HepG2 (cell line): Measurements from ENCODE around the gene ZBTB21. TPM values are rescaled to one million over a fixed set of nuclear protein-coding genes. Genes with fewer than 3 reads are reported as not detected.

Experiments used
- ATAC-seq: fragments of 200-7000 bp; cut with Tn5 transposase; 3 replicates; pipeline ENCODE4 v1.9.1; 2020; ENCODE audit warnings: mild to moderate bottlenecking, moderate library complexity
- BruUV-seq: library from RNA; stranded (reverse); fragments of 400-500 nt; replicated peaks from 2 replicates; lab custom pipeline; 2021; lab: Mats Ljungman, UMichigan
- CTCF ChIA-PET: fragments of 300-600 bp; formaldehyde crosslinking; extraction: SDS; loops from one replicate; lab custom pipeline; 2021; ENCODE audit warnings: low total read pairs, inconsistent platforms, low intra/inter-chr PET ratio; lab: Yijun Ruan, JAX
- POLR2A ChIA-PET: fragments of 350-600 bp; sonication (Branson Sonifier 250); formaldehyde crosslinking; loops from one replicate; lab custom pipeline; 2020; ENCODE audit warnings: antibody characterized with exemption, inconsistent platforms; lab: Yijun Ruan, JAX
- DNase-seq: peaks from one replicate; pipeline ENCODE4 v3.0.0-alpha.2; 2015; ENCODE audit warnings: low spot score
- FAIRE-seq: peaks from 3 replicates; lab custom pipeline; 2011; peaks lifted over from hg19 to GRCh38; lab: Jason Lieb, UNC
- H2AFZ ChIP-seq: one replicate; pipeline ENCODE4 v1.6.1; 2011; ENCODE audit warnings: low read length, inconsistent platforms
- H3K27ac ChIP-seq: fragments of 300-600 bp; 3 replicates; pipeline ENCODE4 v1.8.0; 2011; ENCODE audit warnings: mixed run types, mild to moderate bottlenecking, mixed read lengths, low read length, inconsistent platforms; ENCODE audit not compliant: insufficient read depth; ENCODE audit errors: extremely low read length
- H3K27me3 ChIP-seq, 2 experiments: fragments of 200-600 bp in 1 of 2; 2 replicates in 1 of 2; 3 replicates in 1 of 2; pipeline versions ENCODE4 v1.6.0 to v1.8.0; 2011; ENCODE audit warnings: low read length in 2 of 2, mild to moderate bottlenecking in 2 of 2, moderate library complexity in 2 of 2, inconsistent platforms in 1 of 2; ENCODE audit not compliant: insufficient read depth in 2 of 2, control insufficient read depth in 1 of 2
- H3K36me3 ChIP-seq, 2 experiments: fragments of 200-600 bp in 1 of 2; replicated peaks in 1 of 2; 2 replicates in 1 of 2; 3 replicates in 1 of 2; pipeline versions ENCODE4 v1.5.1 to v1.8.0; 2011; ENCODE audit warnings: low read length in 2 of 2, inconsistent platforms in 1 of 2; ENCODE audit not compliant: insufficient read depth in 2 of 2, control insufficient read depth in 1 of 2
- H3K4me1 ChIP-seq: 2 replicates; pipeline ENCODE4 v1.5.1; 2012; ENCODE audit warnings: low read length, inconsistent platforms; ENCODE audit not compliant: insufficient read depth
- H3K4me2 ChIP-seq: 2 replicates; pipeline ENCODE4 v1.6.0; 2011; ENCODE audit warnings: low read depth, low read length, inconsistent platforms
- H3K4me3 ChIP-seq, 3 experiments: fragments of 200-600 bp in 1 of 3; sonication (generic), shearing (Covaris generic) in 1 of 3; replicated peaks in 1 of 3; 2 replicates each; pipeline ENCODE4 v1.5.1; 2011 to 2016; ENCODE audit warnings: low read length in 3 of 3, inconsistent platforms in 2 of 3, low read depth in 2 of 3, mild to moderate bottlenecking in 2 of 3, control low read depth in 1 of 3, mixed read lengths in 1 of 3; ENCODE audit not compliant: insufficient read depth in 1 of 3
- H3K79me2 ChIP-seq: one replicate; pipeline ENCODE4 v1.6.1; 2011; ENCODE audit warnings: low read length, inconsistent platforms; ENCODE audit not compliant: insufficient read depth
- H3K9ac ChIP-seq: 2 replicates; pipeline ENCODE4 v1.6.0; 2011; ENCODE audit warnings: mild to moderate bottlenecking, low read depth, low read length, inconsistent platforms; ENCODE audit not compliant: insufficient read depth
- H3K9me3 ChIP-seq: 2 replicates; pipeline ENCODE4 v1.5.1; 2012; ENCODE audit warnings: mild to moderate bottlenecking, low read length
- H4K20me1 ChIP-seq: 2 replicates; pipeline ENCODE4 v1.6.0; 2011; ENCODE audit warnings: inconsistent platforms, mild to moderate bottlenecking, low read length, moderate library complexity; ENCODE audit not compliant: insufficient read depth
- EP300 ChIP-seq, 3 experiments: sonication (generic) in 1 of 3; formaldehyde crosslinking in 1 of 3; IDR thresholded peaks; 2 replicates each; pipeline versions ENCODE4 v1.5.1 to v1.6.1; 2011 to 2020; ENCODE audit warnings: low read depth in 2 of 3, low read length in 2 of 3, borderline replicate concordance in 1 of 3, improper control_type of control experiment in 1 of 3, mild to moderate bottlenecking in 1 of 3, missing genetic modification reagents in 1 of 3, moderate library complexity in 1 of 3
- HDAC2 ChIP-seq: sonication (generic); formaldehyde crosslinking; IDR thresholded peaks from 2 replicates; pipeline ENCODE4 v1.4.0; 2020; ENCODE audit warnings: missing genetic modification reagents
- HHEX ChIP-seq: IDR thresholded peaks from 2 replicates; pipeline ENCODE4 v1.6.1; 2016; ENCODE audit warnings: control low read depth
- IKZF4 ChIP-seq: sonication (generic); formaldehyde crosslinking; IDR thresholded peaks from 2 replicates; pipeline ENCODE4 v1.5.1; 2020; ENCODE audit warnings: borderline replicate concordance, mild to moderate bottlenecking, low read depth, missing genetic modification reagents; ENCODE audit errors: not compliant biosample characterization
- IRF2 ChIP-seq: IDR thresholded peaks from 2 replicates; pipeline ENCODE4 v1.6.1; 2018; ENCODE audit warnings: missing genetic modification reagents, missing compliant biosample characterization
- KDM3A ChIP-seq: IDR thresholded peaks from 2 replicates; pipeline ENCODE4 v1.6.1; 2018; ENCODE audit warnings: low read depth, missing compliant biosample characterization
- MEIS2 ChIP-seq: sonication (generic); formaldehyde crosslinking; IDR thresholded peaks from 2 replicates; pipeline ENCODE4 v1.9.0; 2021; ENCODE audit warnings: mild to moderate bottlenecking, missing genetic modification reagents
- NR2F1 ChIP-seq, 2 experiments: fragments of 450-650 bp in 1 of 2; formaldehyde crosslinking in 1 of 2; IDR thresholded peaks; 2 replicates each; pipeline versions ENCODE4 v1.5.0 to v1.6.1; 2016 to 2020; ENCODE audit warnings: mild to moderate bottlenecking in 1 of 2, missing compliant biosample characterization in 1 of 2, missing genetic modification reagents in 1 of 2, moderate library complexity in 1 of 2
- RARG ChIP-seq: sonication (generic); formaldehyde crosslinking; IDR thresholded peaks from 2 replicates; pipeline ENCODE4 v1.4.0; 2020; ENCODE audit warnings: low read depth, mild to moderate bottlenecking, missing genetic modification reagents
- SMAD1 ChIP-seq: sonication (generic); formaldehyde crosslinking; IDR thresholded peaks from 2 replicates; pipeline ENCODE4 v1.4.0; 2020; ENCODE audit warnings: missing genetic modification reagents, low read depth, mild to moderate bottlenecking, borderline replicate concordance
- TFDP2 ChIP-seq: sonication (generic); formaldehyde crosslinking; IDR thresholded peaks from 2 replicates; pipeline ENCODE4 v1.4.0; 2020; ENCODE audit warnings: missing genetic modification reagents
- TFE3 ChIP-seq: IDR thresholded peaks from 2 replicates; pipeline ENCODE4 v1.6.1; 2016
- TRIM24 ChIP-seq: sonication (generic); formaldehyde crosslinking; IDR thresholded peaks from 2 replicates; pipeline ENCODE4 v1.8.0; 2022; ENCODE audit warnings: mild to moderate bottlenecking, missing genetic modification reagents
- ZNF274 ChIP-seq: sonication (generic); formaldehyde crosslinking; IDR thresholded peaks from 2 replicates; pipeline ENCODE4 v1.5.1; 2020; ENCODE audit warnings: mild to moderate bottlenecking, missing genetic modification reagents
- ZNF616 ChIP-seq: sonication (generic); formaldehyde crosslinking; IDR thresholded peaks from 2 replicates; pipeline ENCODE4 v1.5.0; 2020; ENCODE audit warnings: low read depth, mild to moderate bottlenecking, missing genetic modification reagents
- ZNF644 ChIP-seq: IDR thresholded peaks from 2 replicates; pipeline ENCODE4 v1.6.1; 2016; ENCODE audit warnings: low read depth
- ZSCAN5A ChIP-seq: sonication (generic); formaldehyde crosslinking; IDR thresholded peaks from 2 replicates; pipeline ENCODE4 v1.8.0; 2022; ENCODE audit warnings: mild to moderate bottlenecking, missing genetic modification reagents, borderline replicate concordance
- WGBS: methylation state at CpG from one replicate; pipeline ENCODE4 v1.1.6; 2017; ENCODE audit warnings: low lambda C conversion rate; 5-methylcytosine and 5-hydroxymethylcytosine counted together
- in situ Hi-C: cut with HindIII; loops from 2 replicates; pipeline ENCODE4 v1.10.0; 2017; ENCODE audit warnings: low pct_unique_long_range_greater_than_20kb; ENCODE audit not compliant: extremely low pct_ligation_motif_present
- intact Hi-C: fragments of 100-400 bp; cut with micrococcal nuclease; formaldehyde crosslinking; loops from one replicate; pipeline ENCODE4 v1.10.0; 2022; ENCODE audit not compliant: unreplicated experiment
- polyA plus RNA-seq, 8 experiments: library from polyadenylated mRNA; depleted of rRNA in 3 of 8; stranded (reverse) in 7 of 8; unstranded in 1 of 8; fragments of >200 nt; fragmentation: Illumina TruSeq in 4 of 8; extraction: Trizol in 4 of 8; gene quantifications; 2 replicates each; pipeline versions ENCODE4 v1.2.1 to v1.2.3, GENCODE V29; 2011 to 2016; ENCODE audit warnings: low read depth in 4 of 8, missing spikeins in 1 of 8, mixed read lengths in 1 of 8; ENCODE audit not compliant: insufficient read depth in 1 of 8
- total RNA-seq, 5 experiments: library from RNA; depleted of rRNA; stranded (reverse); fragments of >200 nt; fragmentation: Illumina TruSeq; extraction: Trizol; gene quantifications; 2 replicates each; pipeline ENCODE4 v1.2.3, GENCODE V29; 2016; ENCODE audit warnings: low read depth in 1 of 5
- TF ChIP-seq, protein P1 (sequence below): sonication (generic); formaldehyde crosslinking; IDR thresholded peaks from 2 replicates; pipeline ENCODE4 v1.4.0; 2020; ENCODE audit warnings: low read depth, mild to moderate bottlenecking, missing genetic modification reagents

ZBTB21 gene
- total and polyA plus RNA-seq, 2 of the 13 experiments (the other 11 are each of a cell fraction or from before 2014, with no cell fraction given): 4.5 to 6.1 TPM

DNA sequence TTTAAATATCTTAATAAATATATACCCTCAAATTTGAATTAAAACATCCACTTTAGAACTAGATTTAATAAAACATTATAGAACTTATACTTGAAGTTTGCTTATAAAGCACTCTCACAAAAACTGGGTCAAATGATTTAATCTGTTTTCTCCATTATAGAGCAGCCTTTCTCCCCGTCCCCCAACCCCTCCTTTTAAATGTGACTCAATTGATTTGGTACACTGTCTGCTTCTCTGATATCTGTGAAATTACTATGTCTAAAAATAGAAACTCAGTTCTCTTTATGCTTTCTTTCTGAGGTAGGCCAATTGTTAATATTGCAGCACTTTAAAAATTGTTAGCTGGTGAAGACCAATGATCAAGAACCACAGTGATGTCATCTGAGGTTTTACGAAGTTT, 6.9 kb upstream of the ZBTB21 start:
- FAIRE-seq (no peak), DNase-seq (no peak), ATAC-seq (no peak)
- Histone ChIP-seq H3K27ac (no peak overlapping the region), H4K20me1 (no peaks in the 10 kb centered on the region), H3K4me2 (no peak overlapping the region), H3K36me3 (no peaks in the 10 kb centered on the region), H3K27me3 (peaks cover 0 to 30% of the 10 kb centered on the region in 2 experiments; a peak in 3 of 5 replicates), H3K9ac (no peak overlapping the region), H3K4me3 (no peak overlapping the region), H3K4me1 (no peaks in the 10 kb centered on the region), H3K79me2 (no peaks in the 10 kb centered on the region), H3K9me3 (0 out of 2 replicates have a peak, but pooled peaks cover 4% of the 10 kb centered on the region), H2AFZ (no peak overlapping the region)
- BruUV-seq: no TSS peak
- POLR2A ChIA-PET: no interaction called here
- in situ Hi-C loops: no loop called here
- intact Hi-C loops: no loop called here
- 67% methylated on average over 2 of the region's 2 CpGs for WGBS
- TF ChIP-seq RARG (no peak), SMAD1 (CRISPR knock-in tag) (no peak), IKZF4 (CRISPR knock-in tag) (no peak), EP300 (IDR thresholded peaks at IDR 0.05; ENCODE audit: low read depth in 2 of 2, low read length in 2 of 2) (no peak), EP300 (CRISPR knock-in tag; IDR thresholded peaks at IDR 0.05; ENCODE audit: borderline replicate concordance) (no peak), KDM3A (no peak), ZNF616 (no peak), NR2F1 (CRISPR knock-in tag; IDR thresholded peaks at IDR 0.05) (no peak), MEIS2 (CRISPR knock-in tag) (no peak), ZSCAN5A (CRISPR knock-in tag) (no peak), IRF2 (CRISPR knock-in tag) (no peak), TRIM24 (CRISPR knock-in tag) (no peak), ZNF644 (no peak), ZNF274 (CRISPR knock-in tag) (no peak), TFE3 (CRISPR knock-in tag) (no peak), TFDP2 (CRISPR knock-in tag) (no peak), HDAC2 (no peak), HHEX (CRISPR knock-in tag) (no peak)
- TF ChIP-seq, protein P1, sequence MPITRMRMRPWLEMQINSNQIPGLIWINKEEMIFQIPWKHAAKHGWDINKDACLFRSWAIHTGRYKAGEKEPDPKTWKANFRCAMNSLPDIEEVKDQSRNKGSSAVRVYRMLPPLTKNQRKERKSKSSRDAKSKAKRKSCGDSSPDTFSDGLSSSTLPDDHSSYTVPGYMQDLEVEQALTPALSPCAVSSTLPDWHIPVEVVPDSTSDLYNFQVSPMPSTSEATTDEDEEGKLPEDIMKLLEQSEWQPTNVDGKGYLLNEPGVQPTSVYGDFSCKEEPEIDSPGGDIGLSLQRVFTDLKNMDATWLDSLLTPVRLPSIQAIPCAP (CRISPR knock-in tag): no peak
- CTCF ChIA-PET: no interaction called here
